A549 (cell line): ENCODE measurements around the gene CXCR5. TPM values are rescaled to one million over a fixed set of nuclear protein-coding genes. Genes with fewer than 3 reads are reported as not detected.

ENCODE experiments used
- ATAC-seq, 2 experiments: fragments of 200-7000 bp in 1 of 2; fragments of >200 bp in 1 of 2; cut with Nextera tagmentation in 1 of 2; cut with Tn5 transposase in 1 of 2; 3 replicates each; pipeline versions ENCODE4 v1.8.0 to v1.9.1; 2018 to 2020; ENCODE audit warnings: mild to moderate bottlenecking in 1 of 2, moderate library complexity in 1 of 2
- CTCF ChIA-PET: fragments of 300-600 bp; sonication (Branson Sonifier 250); formaldehyde crosslinking; extraction: SDS; loops from one replicate; lab custom pipeline; 2021; ENCODE audit warnings: antibody characterized with exemption, inconsistent platforms; lab: Yijun Ruan, JAX
- POLR2A ChIA-PET: fragments of 350-600 bp; formaldehyde crosslinking; extraction: SDS; loops from one replicate; lab custom pipeline; 2021; ENCODE audit warnings: antibody characterized with exemption, inconsistent platforms; lab: Yijun Ruan, JAX
- DNase-seq, 2 experiments: peaks; one replicate each; pipeline versions ENCODE4 v3.0.0 to v3.0.0-alpha.2; 2011 to 2016; ENCODE audit warnings: low read depth in 1 of 2, low spot score in 1 of 2
- FAIRE-seq: peaks from 2 replicates; lab custom pipeline; 2011; peaks lifted over from hg19 to GRCh38; lab: Jason Lieb, UNC
- H3K27ac ChIP-seq, 2 experiments: fragments of >200 bp; sonication (Bioruptor Twin); formaldehyde crosslinking; 3 replicates each; pipeline ENCODE4 v1.5.1; 2016 to 2017
- H3K4me1 ChIP-seq: fragments of >200 bp; sonication (Bioruptor Twin); formaldehyde crosslinking; 3 replicates; pipeline ENCODE4 v1.6.1; 2016
- H3K4me2 ChIP-seq: fragments of >200 bp; sonication (Bioruptor Twin); formaldehyde crosslinking; 3 replicates; pipeline ENCODE4 v1.6.1; 2016
- H3K4me3 ChIP-seq: fragments of >200 bp; sonication (Bioruptor Twin); formaldehyde crosslinking; 3 replicates; pipeline ENCODE4 v1.5.1; 2016
- H3K9me3 ChIP-seq: fragments of >200 bp; sonication (Bioruptor Twin); formaldehyde crosslinking; 3 replicates; pipeline ENCODE4 v1.6.1; 2016
- ATOH8 ChIP-seq: fragments of 250-450 bp; sonication (Bioruptor Pico); IDR thresholded peaks from 2 replicates; pipeline ENCODE4 v1.5.0; 2020; ENCODE audit warnings: low read depth, mild to moderate bottlenecking, moderate library complexity
- CBX8 ChIP-seq: fragments of 200-600 bp; sonication (generic); IDR thresholded peaks from 2 replicates; pipeline ENCODE4 v1.6.1; 2016
- CEBPB ChIP-seq, 2 experiments: fragments of >200 bp in 1 of 2; sonication (Bioruptor Twin) in 1 of 2; formaldehyde crosslinking in 1 of 2; IDR thresholded peaks; 2 replicates each; pipeline ENCODE4 v1.6.1; 2012 to 2016
- CTCF ChIP-seq: fragments of >200 bp; sonication (Bioruptor Twin); formaldehyde crosslinking; IDR thresholded peaks from 3 replicates; pipeline ENCODE4 v1.5.1; 2016
- EHMT2 ChIP-seq: fragments of 200-600 bp; sonication (generic); IDR thresholded peaks from 2 replicates; pipeline ENCODE4 v1.6.1; 2016; ENCODE audit warnings: antibody characterized with exemption, low read depth, mild to moderate bottlenecking, moderate library complexity
- EP300 ChIP-seq, 2 experiments: fragments of >200 bp; sonication (Bioruptor Twin); formaldehyde crosslinking; IDR thresholded peaks; 2 replicates in 1 of 2; 3 replicates in 1 of 2; pipeline ENCODE4 v1.6.1; 2016 to 2017
- ESRRA ChIP-seq: fragments of 150-350 bp; IDR thresholded peaks from 2 replicates; pipeline ENCODE4 v1.6.1; 2014; ENCODE audit warnings: mild to moderate bottlenecking, low read length, borderline replicate concordance
- FOSB ChIP-seq: fragments of 250-450 bp; sonication (Bioruptor Pico); IDR thresholded peaks from 2 replicates; pipeline ENCODE4 v1.5.0; 2020; ENCODE audit warnings: mild to moderate bottlenecking, moderate library complexity
- GATA3 ChIP-seq: IDR thresholded peaks from 2 replicates; pipeline ENCODE4 v1.6.1; 2012; ENCODE audit warnings: borderline replicate concordance
- HDAC2 ChIP-seq: fragments of 200-600 bp; sonication (generic); IDR thresholded peaks from 2 replicates; pipeline ENCODE4 v1.6.1; 2016
- HES2 ChIP-seq: fragments of >200 bp; sonication (Bioruptor Twin); formaldehyde crosslinking; IDR thresholded peaks from 2 replicates; pipeline ENCODE4 v1.6.1; 2016
- HEYL ChIP-seq: fragments of 250-450 bp; sonication (Bioruptor Pico); IDR thresholded peaks from 2 replicates; pipeline ENCODE4 v1.8.0; 2021; ENCODE audit warnings: mild to moderate bottlenecking, moderate library complexity
- HOXB13 ChIP-seq: fragments of 250-450 bp; sonication (Bioruptor Pico); IDR thresholded peaks from 2 replicates; pipeline ENCODE4 v1.5.0; 2020; ENCODE audit warnings: low read depth, mild to moderate bottlenecking, moderate library complexity
- HOXB5 ChIP-seq: fragments of 250-450 bp; sonication (Bioruptor Pico); IDR thresholded peaks from 2 replicates; pipeline ENCODE4 v1.5.0; 2020; ENCODE audit warnings: mild to moderate bottlenecking, moderate library complexity
- JUN ChIP-seq, 2 experiments: fragments of >200 bp; sonication (Bioruptor Twin); formaldehyde crosslinking; IDR thresholded peaks; 2 replicates in 1 of 2; 3 replicates in 1 of 2; pipeline ENCODE4 v1.6.1; 2016 to 2017
- JUNB ChIP-seq: fragments of >200 bp; sonication (Bioruptor Twin); formaldehyde crosslinking; IDR thresholded peaks from 2 replicates; pipeline ENCODE4 v1.6.1; 2016
- MAFK ChIP-seq: fragments of 450-650 bp; IDR thresholded peaks from 2 replicates; pipeline ENCODE4 v1.6.1; 2014; ENCODE audit not compliant: partially characterized antibody
- MAX ChIP-seq: IDR thresholded peaks from 2 replicates; pipeline ENCODE4 v1.6.1; 2012
- NFE2L2 ChIP-seq: fragments of 150-350 bp; conservative IDR thresholded peaks from 2 replicates; pipeline ENCODE4 v1.6.1; 2014; ENCODE audit warnings: low read length
- NR3C1 ChIP-seq: fragments of >200 bp; sonication (Bioruptor Twin); formaldehyde crosslinking; IDR thresholded peaks from 3 replicates; pipeline ENCODE4 v1.6.1; 2017
- RAD21 ChIP-seq, 2 experiments: fragments of >200 bp in 1 of 2; sonication (Bioruptor Twin) in 1 of 2; formaldehyde crosslinking in 1 of 2; IDR thresholded peaks in 1 of 2; conservative IDR thresholded peaks in 1 of 2; 2 replicates in 1 of 2; 3 replicates in 1 of 2; pipeline ENCODE4 v1.6.1; 2012 to 2018; ENCODE audit warnings: inconsistent platforms in 1 of 2
- RARB ChIP-seq: fragments of 250-450 bp; sonication (Bioruptor Pico); IDR thresholded peaks from 2 replicates; pipeline ENCODE4 v1.8.0; 2021; ENCODE audit warnings: mild to moderate bottlenecking, moderate library complexity
- RCOR1 ChIP-seq: fragments of 150-350 bp; IDR thresholded peaks from 2 replicates; pipeline ENCODE4 v1.6.1; 2014; ENCODE audit warnings: antibody characterized with exemption, low read length, low read depth
- RFX5 ChIP-seq: fragments of 450-650 bp; IDR thresholded peaks from 2 replicates; pipeline ENCODE4 v1.7.1; 2014; ENCODE audit warnings: antibody characterized with exemption, mild to moderate bottlenecking, moderate library complexity
- SMC3 ChIP-seq: fragments of >200 bp; sonication (Bioruptor Twin); formaldehyde crosslinking; IDR thresholded peaks from 3 replicates; pipeline ENCODE4 v1.6.1; 2018; ENCODE audit warnings: inconsistent platforms
- SREBF2 ChIP-seq: fragments of 450-650 bp; IDR thresholded peaks from 2 replicates; pipeline ENCODE4 v1.6.1; 2014; ENCODE audit warnings: mild to moderate bottlenecking, moderate library complexity
- TFCP2L1 ChIP-seq: fragments of 250-450 bp; sonication (Bioruptor Pico); IDR thresholded peaks from 2 replicates; pipeline ENCODE4 v1.5.0; 2021; ENCODE audit warnings: mild to moderate bottlenecking
- TP53 ChIP-seq: fragments of 250-450 bp; sonication (Bioruptor Pico); IDR thresholded peaks from 2 replicates; pipeline ENCODE4 v1.5.0; 2021; ENCODE audit warnings: mild to moderate bottlenecking, moderate library complexity
- ZC3H11A ChIP-seq: fragments of 450-650 bp; IDR thresholded peaks from 2 replicates; pipeline ENCODE4 v1.6.1; 2014; ENCODE audit warnings: antibody characterized with exemption, mild to moderate bottlenecking
- ZNF302 ChIP-seq: fragments of 250-450 bp; sonication (Bioruptor Pico); IDR thresholded peaks from 2 replicates; pipeline ENCODE4 v1.9.0; 2021; ENCODE audit warnings: inconsistent platforms, mild to moderate bottlenecking, moderate library complexity
- ZSCAN20 ChIP-seq: fragments of 250-450 bp; sonication (Bioruptor Pico); IDR thresholded peaks from 2 replicates; pipeline ENCODE4 v1.8.0; 2022; ENCODE audit warnings: mild to moderate bottlenecking, moderate library complexity
- WGBS: methylation state at CpG from one replicate; pipeline ENCODE4 v1.1.6; 2017; ENCODE audit errors: missing lambda C conversion rate; 5-methylcytosine and 5-hydroxymethylcytosine counted together
- polyA plus RNA-seq, 4 experiments: library from polyadenylated mRNA; depleted of rRNA in 3 of 4; stranded (reverse); fragments of >200 nt; fragmentation: RNase III in 1 of 4; extraction: RNeasy Plus Mini Kit Qiagen cat#74134 plus additional on column Dnase treatment in 1 of 4; gene quantifications; 2 replicates in 3 of 4; 3 replicates in 1 of 4; pipeline ENCODE4 v1.2.3, GENCODE V29; 2011 to 2017

Gene CXCR5
- polyA plus RNA-seq, 2 of the 4 experiments (the other 2 are of a cell fraction) = 0.04 TPM; not detected in 1

GRCh38 chr11:118885319-118885718 is 1.6 kb downstream of the CXCR5 start:
- FAIRE-seq = no peak
- DNase-seq = no peak
- H3K9me3 ChIP-seq = no peaks in the 10 kb centered on the region
- no peak overlapping the region for H3K27ac ChIP-seq
- no peak overlapping the region for H3K4me2 ChIP-seq
- 89% methylated on average over 12 of the region's 12 CpGs for WGBS
- POLR2A ChIA-PET = no interaction called here
- H3K4me1 ChIP-seq = peaks cover 29% of the 10 kb centered on the region
- H3K4me3 ChIP-seq = no peak overlapping the region
- ATAC-seq = no peak
- no peak for TF ChIP-seq HDAC2
- no peak for TF ChIP-seq CEBPB (IDR thresholded peaks at IDR 0.05)
- no peak for TF ChIP-seq HOXB13
- no peak for TF ChIP-seq ZC3H11A
- no peak for TF ChIP-seq CTCF
- TF ChIP-seq SREBF2 = no peak
- TF ChIP-seq RFX5 = no peak
- TF ChIP-seq CBX8 = no peak
- no peak for TF ChIP-seq FOSB (CRISPR knock-in tag)
- no peak for TF ChIP-seq MAFK
- no peak for TF ChIP-seq ZSCAN20 (CRISPR knock-in tag)
- TF ChIP-seq ATOH8 (CRISPR knock-in tag) = no peak
- no peak for TF ChIP-seq RARB (CRISPR knock-in tag)
- no peak for TF ChIP-seq HEYL (CRISPR knock-in tag)
- TF ChIP-seq RCOR1 = no peak
- no peak for TF ChIP-seq ESRRA
- no peak for TF ChIP-seq SMC3
- CTCF ChIA-PET = interaction anchor here (1.0 to 1.8 kb wide), 5 partner anchors 10 to 94 kb away, joined by 3 to 6 read pairs (median 4); partner anchors contain the start of gene DDX6

GRCh38 chr11:118885831-118886565 is 2.3 kb downstream of the CXCR5 start:
- ChIA-PET POLR2A (no interaction called here), CTCF (interaction anchor here (1.0 to 1.8 kb wide), 4 partner anchors 16 to 95 kb away, joined by 3 to 6 read pairs (median 4); partner anchors contain the start of gene DDX6)
- H3K4me3 ChIP-seq = no peak overlapping the region
- H3K4me1 ChIP-seq = peaks cover 29% of the 10 kb centered on the region
- H3K4me2 ChIP-seq = no peak overlapping the region
- H3K9me3 ChIP-seq = no peaks in the 10 kb centered on the region
- DNase-seq (no peak), ATAC-seq (no peak)
- WGBS = 85% methylated on average over 11 of the region's 12 CpGs
- TF ChIP-seq MAFK = no peak
- no peak for TF ChIP-seq GATA3
- TF ChIP-seq JUNB = no peak
- TF ChIP-seq NFE2L2 = no peak
- no peak for TF ChIP-seq RFX5
- no peak for TF ChIP-seq MAX
- no peak for TF ChIP-seq NR3C1
- TF ChIP-seq TP53 (CRISPR knock-in tag) = no peak
- no peak for TF ChIP-seq RAD21 (conservative IDR thresholded peaks at IDR 0.05 in 1 of 2, IDR thresholded peaks at IDR 0.05 in 1 of 2)
- TF ChIP-seq CEBPB (IDR thresholded peaks at IDR 0.05) = no peak
- TF ChIP-seq HES2 = no peak
- no peak for TF ChIP-seq JUN (IDR thresholded peaks at IDR 0.05)
- no peak for TF ChIP-seq ZC3H11A
- TF ChIP-seq HOXB5 (CRISPR knock-in tag) = no peak
- no peak for TF ChIP-seq EP300 (IDR thresholded peaks at IDR 0.05)
- no peak for TF ChIP-seq TFCP2L1 (CRISPR knock-in tag)
- TF ChIP-seq RCOR1 = no peak
- TF ChIP-seq ZNF302 (CRISPR knock-in tag) = no peak
- no peak for TF ChIP-seq FOSB (CRISPR knock-in tag)
- no peak for TF ChIP-seq EHMT2
- TF ChIP-seq, all 56 proteins: peak for 0
- no peak for FAIRE-seq
- H3K27ac ChIP-seq = peak overlapping the region in 1 of 2 experiments; percentile 91; a peak in 2 of 6 replicates
